Body of pancreas (tissue), 4 donors: ENCODE data around the gene DGLUCY. TPM values are rescaled to one million over a fixed set of nuclear protein-coding genes. Genes with fewer than 3 reads are reported as not detected.

Source experiments
- ATAC-seq: fragments of 150-250 bp; one replicate; pipeline ENCODE4 v1.9.1; 2016
- DNase-seq, 4 donors: peaks; one replicate each; pipeline ENCODE4 v3.0.0-alpha.2; 2019
- H3K27ac ChIP-seq, 4 donors: fragments of 200-600 bp; sonication (generic); 1 replicate in 3 of 4; 2 replicates in 1 of 4; pipeline versions ENCODE4 v1.5.1 to v1.6.1; 2016 to 2019; ENCODE audit warnings: mild to moderate bottlenecking in 1 of 4, mixed read lengths in 1 of 4, moderate library complexity in 1 of 4
- H3K27me3 ChIP-seq, 2 donors: fragments of 200-600 bp; sonication (generic); one replicate each; pipeline ENCODE4 v1.6.0; 2016; ENCODE audit warnings: mild to moderate bottlenecking in 1 of 2
- H3K36me3 ChIP-seq, 2 donors: fragments of 200-600 bp; sonication (generic); replicated peaks in 1 of 2; 2 replicates each; pipeline ENCODE4 v1.5.1; 2016; ENCODE audit warnings: low read depth in 2 of 2; ENCODE audit not compliant: insufficient read depth in 1 of 2
- H3K4me1 ChIP-seq: fragments of 200-600 bp; sonication (generic); one replicate; pipeline ENCODE4 v1.6.0; 2016
- H3K4me3 ChIP-seq, 2 donors: fragments of 200-600 bp; sonication (generic); 1 replicate in 1 of 2; 2 replicates in 1 of 2; pipeline ENCODE4 v1.5.1; 2016 to 2019
- H3K9me3 ChIP-seq, 3 donors: fragments of 200-600 bp; sonication (generic); 1 replicate in 2 of 3; 2 replicates in 1 of 3; pipeline ENCODE4 v1.5.1; 2016
- CTCF ChIP-seq, 7 experiments: fragments of 450-650 bp in 4 of 7; fragments of 200-600 bp in 3 of 7; sonication (generic) in 3 of 7; IDR thresholded peaks; one replicate each; pipeline ENCODE4 v1.5.1; 2016 to 2019; ENCODE audit warnings: antibody characterized with exemption in 7 of 7
- POLR2A ChIP-seq, 3 donors: fragments of 450-650 bp; IDR thresholded peaks; one replicate each; pipeline ENCODE4 v1.6.1; 2016; ENCODE audit warnings: antibody characterized with exemption in 3 of 3, mild to moderate bottlenecking in 2 of 3
- WGBS, 2 donors: methylation state at CpG; one replicate each; pipeline ENCODE4 v1.1.5; 2017; 5-methylcytosine and 5-hydroxymethylcytosine counted together
- intact Hi-C: fragments of 100-400 bp; cut with DNase I; formaldehyde crosslinking; loops from one replicate; pipeline ENCODE4 v1.15.1; 2023
- total RNA-seq, 2 donors: library from RNA; depleted of rRNA; stranded (reverse); fragments of >200 nt; gene quantifications; one replicate each; pipeline ENCODE4 v1.1.0, GENCODE V29; 2016

The DGLUCY gene
- total RNA-seq, 2 donors from 2014 or later: 30.9 to 77.8 TPM

GRCh38 chr14:91231446-91231845 lies 117.6 kb downstream of the DGLUCY start:
- TF ChIP-seq POLR2A (IDR thresholded peaks at IDR 0.05): no peak
- TF ChIP-seq CTCF (IDR thresholded peaks at IDR 0.05): no peak
- Histone ChIP-seq H3K27ac (no peak overlapping the region), H3K36me3 (no peaks in the 10 kb centered on the region), H3K4me1 (no peaks in the 10 kb centered on the region), H3K27me3 (no peaks in the 10 kb centered on the region), H3K9me3 (peaks cover 0 to 8% (median 0%) of the 10 kb centered on the region in 3 donors), H3K4me3 (no peak overlapping the region)
- intact Hi-C loops: no loop called here
- DNase-seq (no peak), ATAC-seq (no peak)
- WGBS, 2 donors: 73 to 79% methylated on average over 3 of the region's 3 CpGs

GRCh38 chr14:91232052-91232451 lies 118.2 kb downstream of the DGLUCY start:
- Histone ChIP-seq H3K4me3 (no peak overlapping the region), H3K9me3 (peaks cover 0 to 8% (median 0%) of the 10 kb centered on the region in 3 donors), H3K36me3 (no peaks in the 10 kb centered on the region), H3K27me3 (no peaks in the 10 kb centered on the region), H3K27ac (no peak overlapping the region), H3K4me1 (no peaks in the 10 kb centered on the region)
- WGBS, 2 donors: 74 to 86% methylated on average over 2 of the region's 2 CpGs
- no peak for DNase-seq
- intact Hi-C loops: no loop called here
- ATAC-seq: no peak
- TF ChIP-seq POLR2A (IDR thresholded peaks at IDR 0.05) (no peak), CTCF (IDR thresholded peaks at IDR 0.05) (no peak)

- ATAC-seq: no peak
- peaks cover 0 to 8% (median 0%) of the 10 kb centered on the region in 3 donors for H3K9me3 ChIP-seq
- TF ChIP-seq POLR2A (IDR thresholded peaks at IDR 0.05): no peak
- no peak for TF ChIP-seq CTCF (IDR thresholded peaks at IDR 0.05)
- intact Hi-C loops: no loop called here
- H3K27ac ChIP-seq: no peak overlapping the region
- H3K27me3 ChIP-seq: no peaks in the 10 kb centered on the region
- H3K4me1 ChIP-seq: no peaks in the 10 kb centered on the region
- H3K4me3 ChIP-seq: no peak overlapping the region
- DNase-seq: no peak
- 74 to 100% methylated on average over 1 to 2 of the region's 2 CpGs for WGBS, 2 donors
- H3K36me3 ChIP-seq: no peaks in the 10 kb centered on the region
Observed at GRCh38 chr14:91232603-91233002, 118.7 kb downstream of the DGLUCY start.

GRCh38 chr14:91233936-91234790 lies 120.3 kb downstream of the DGLUCY start:
- peaks cover 0 to 8% (median 0%) of the 10 kb centered on the region in 3 donors for H3K9me3 ChIP-seq
- intact Hi-C loops: no loop called here
- DNase-seq (no peak), ATAC-seq (no peak)
- no peak overlapping the region for H3K4me3 ChIP-seq
- 89 to 90% methylated on average over 55 to 58 of the region's 63 CpGs for WGBS, 2 donors
- no peaks in the 10 kb centered on the region for H3K36me3 ChIP-seq
- H3K4me1 ChIP-seq: no peaks in the 10 kb centered on the region
- no peaks in the 10 kb centered on the region for H3K27me3 ChIP-seq
- TF ChIP-seq POLR2A (IDR thresholded peaks at IDR 0.05): no peak
- no peak for TF ChIP-seq CTCF (IDR thresholded peaks at IDR 0.05)
- no peak overlapping the region for H3K27ac ChIP-seq

- intact Hi-C loops: no loop called here
- no peak for DNase-seq
- ATAC-seq: no peak
- H3K27ac ChIP-seq: no peak overlapping the region
- no peaks in the 10 kb centered on the region for H3K4me1 ChIP-seq
- no peaks in the 10 kb centered on the region for H3K27me3 ChIP-seq
- TF ChIP-seq CTCF (IDR thresholded peaks at IDR 0.05) (no peak), POLR2A (IDR thresholded peaks at IDR 0.05) (no peak)
- 94 to 98% methylated on average over 11 to 14 of the region's 16 CpGs for WGBS, 2 donors
- H3K4me3 ChIP-seq: no peak overlapping the region
- peaks cover 0 to 8% (median 0%) of the 10 kb centered on the region in 3 donors for H3K9me3 ChIP-seq
- no peaks in the 10 kb centered on the region for H3K36me3 ChIP-seq
Observed at GRCh38 chr14:91234791-91235114, 120.9 kb downstream of the DGLUCY start.
